Transverse colon (tissue), 4 donors: ENCODE data around the gene DCAF15. TPM values are rescaled to one million over a fixed set of nuclear protein-coding genes. Genes with fewer than 3 reads are reported as not detected.

ENCODE experiments used
- DNase-seq: peaks from one replicate; pipeline ENCODE4 v3.0.0-alpha.2; 2019
- H3K27ac ChIP-seq, 4 donors: fragments of 200-600 bp; sonication (generic); 2 replicates each; pipeline ENCODE4 v1.5.1; 2016 to 2018; ENCODE audit warnings: inconsistent platforms in 4 of 4
- H3K27me3 ChIP-seq: fragments of 200-600 bp; sonication (generic); 2 replicates; pipeline ENCODE4 v1.5.1; 2017; ENCODE audit warnings: inconsistent platforms
- H3K36me3 ChIP-seq, 4 donors: fragments of 200-600 bp; sonication (generic); 2 replicates each; pipeline ENCODE4 v1.5.1; 2017 to 2019; ENCODE audit warnings: inconsistent platforms in 4 of 4
- H3K4me1 ChIP-seq, 4 donors: fragments of 200-600 bp; sonication (generic); 2 replicates each; pipeline ENCODE4 v1.5.1; 2017 to 2020; ENCODE audit warnings: inconsistent platforms in 4 of 4
- H3K4me3 ChIP-seq, 4 donors: fragments of 200-600 bp; sonication (generic); 1 replicate in 1 of 4; 2 replicates in 3 of 4; pipeline versions ENCODE4 v1.5.1 to v1.6.1; 2017 to 2019; ENCODE audit warnings: inconsistent platforms in 4 of 4
- H3K9me3 ChIP-seq, 2 donors: fragments of 200-600 bp; sonication (generic); 2 replicates each; pipeline ENCODE4 v1.5.1; 2017 to 2019; ENCODE audit warnings: inconsistent platforms in 2 of 2
- CTCF ChIP-seq, 5 experiments: fragments of 200-600 bp in 3 of 5; fragments of 450-650 bp in 2 of 5; sonication (generic) in 3 of 5; IDR thresholded peaks; 1 replicate in 2 of 5; 2 replicates in 3 of 5; pipeline ENCODE4 v1.5.1; 2016 to 2017; ENCODE audit warnings: antibody characterized with exemption in 5 of 5, inconsistent platforms in 3 of 5, mild to moderate bottlenecking in 2 of 5, moderate library complexity in 1 of 5
- EP300 ChIP-seq: sonication (generic); formaldehyde crosslinking; IDR thresholded peaks from one replicate; pipeline ENCODE4 v1.6.1; 2017; ENCODE audit warnings: antibody characterized with exemption, low read depth
- POLR2A ChIP-seq: fragments of 450-650 bp; IDR thresholded peaks from one replicate; pipeline ENCODE4 v1.6.1; 2016; ENCODE audit warnings: antibody characterized with exemption, mild to moderate bottlenecking, moderate library complexity
- POLR2AphosphoS5 ChIP-seq, 3 donors: sonication (generic); formaldehyde crosslinking; IDR thresholded peaks; one replicate each; pipeline ENCODE4 v1.6.1; 2016; ENCODE audit warnings: antibody characterized with exemption in 3 of 3
- WGBS, 2 donors: methylation state at CpG; one replicate each; pipeline ENCODE4 v1.1.5; 2018; ENCODE audit warnings: low coverage in 1 of 2; 5-methylcytosine and 5-hydroxymethylcytosine counted together
- in situ Hi-C, 4 donors: fragments of 200-750 bp; cut with MboI; loops; one replicate each; pipeline versions ENCODE4 v1.15.0 to v1.15.1; 2017; ENCODE audit warnings: low sequenced_read_pairs in 3 of 4, low pct_ligation_motif_present in 1 of 4, low pct_unique_long_range_greater_than_20kb in 1 of 4
- intact Hi-C: fragments of 100-400 bp; cut with DNase I; formaldehyde crosslinking; loops from one replicate; pipeline ENCODE4 v1.15.1; 2023; ENCODE audit warnings: low total_unique reads
- total RNA-seq, 4 donors: library from RNA; depleted of rRNA; stranded (reverse); fragments of >200 nt; gene quantifications; one replicate each; pipeline ENCODE4 v1.1.0, GENCODE V29; 2016

DCAF15 gene
- total RNA-seq, 4 donors from 2014 or later, result 26.2 to 61.7 (median 35.8) TPM

- 3% methylated on average over 7 of the region's 13 CpGs; no CpG with 5 or more reads in 1 of the 2 donors for WGBS, 2 donors
- peak overlapping the region; percentile 67 to 93 (median 81) for H3K4me3 ChIP-seq
- peak; percentile 82 for DNase-seq
- peak overlapping the region; percentile 87 to 96 (median 92) for H3K27ac ChIP-seq
- H3K4me1 ChIP-seq, result peaks cover 6 to 41% (median 31%) of the 10 kb centered on the region in 4 donors
- peak in 1 of 3 donors; percentile 3 for TF ChIP-seq POLR2AphosphoS5 (IDR thresholded peaks at IDR 0.05)
- no peak for TF ChIP-seq POLR2A
- TF ChIP-seq EP300, result no peak
- TF ChIP-seq CTCF (IDR thresholded peaks at IDR 0.05), result no peak
- H3K27me3 ChIP-seq, result no peaks in the 10 kb centered on the region
- intact Hi-C loops, result no loop called here
- no peaks in the 10 kb centered on the region for H3K9me3 ChIP-seq
- H3K36me3 ChIP-seq, result peaks cover 0 to 5% (median 3%) of the 10 kb centered on the region in 4 donors
- in situ Hi-C loops, result no loop called here
Observed at GRCh38 chr19:13906521-13906904, 45.8 kb upstream of the DCAF15 start.

GRCh38 chr19:13906910-13907309 lies 45.4 kb upstream of the DCAF15 start:
- H3K4me3 ChIP-seq, result peak overlapping the region; percentile 67 to 93 (median 81)
- no peaks in the 10 kb centered on the region for H3K9me3 ChIP-seq
- WGBS, 2 donors, result 79% methylated on average over 5 of the region's 5 CpGs; no CpG with 5 or more reads in 1 of the 2 donors
- intact Hi-C loops (no loop called here), in situ Hi-C loops (no loop called here)
- no peaks in the 10 kb centered on the region for H3K27me3 ChIP-seq
- TF ChIP-seq EP300, result no peak
- TF ChIP-seq POLR2A, result no peak
- TF ChIP-seq CTCF (IDR thresholded peaks at IDR 0.05), result no peak
- TF ChIP-seq POLR2AphosphoS5 (IDR thresholded peaks at IDR 0.05), result no peak
- peak overlapping the region; percentile 87 to 96 (median 92) for H3K27ac ChIP-seq
- H3K4me1 ChIP-seq, result peaks cover 6 to 41% (median 31%) of the 10 kb centered on the region in 4 donors
- peaks cover 0 to 8% (median 3%) of the 10 kb centered on the region in 4 donors for H3K36me3 ChIP-seq
- DNase-seq, result no peak

GRCh38 chr19:13908674-13909073 lies 43.6 kb upstream of the DCAF15 start:
- DNase-seq, result no peak
- WGBS, 2 donors, result 78 to 88% methylated on average over 8 of the region's 8 CpGs
- peak overlapping the region; percentile 46 to 93 (median 66) for H3K27ac ChIP-seq
- no peak for TF ChIP-seq EP300
- TF ChIP-seq POLR2A, result no peak
- no peak for TF ChIP-seq POLR2AphosphoS5 (IDR thresholded peaks at IDR 0.05)
- H3K9me3 ChIP-seq, result no peaks in the 10 kb centered on the region
- in situ Hi-C loops, result no loop called here
- intact Hi-C loops, result no loop called here
- H3K36me3 ChIP-seq, result peaks cover 0 to 24% (median 11%) of the 10 kb centered on the region in 4 donors
- peaks cover 6 to 41% (median 31%) of the 10 kb centered on the region in 4 donors for H3K4me1 ChIP-seq
- no peak overlapping the region for H3K4me3 ChIP-seq
- H3K27me3 ChIP-seq, result no peaks in the 10 kb centered on the region

- H3K27me3 ChIP-seq, result no peaks in the 10 kb centered on the region
- DNase-seq, result peak; percentile 76
- H3K36me3 ChIP-seq, result peaks cover 0 to 28% (median 12%) of the 10 kb centered on the region in 4 donors
- intact Hi-C loops (no loop called here), in situ Hi-C loops (no loop called here)
- peaks cover 6 to 41% (median 31%) of the 10 kb centered on the region in 4 donors for H3K4me1 ChIP-seq
- WGBS, 2 donors, result 55% methylated on average over 2 of the region's 2 CpGs; no CpG with 5 or more reads in 1 of the 2 donors
- no peak for TF ChIP-seq POLR2A
- TF ChIP-seq CTCF (IDR thresholded peaks at IDR 0.05), result no peak
- peak in 2 of 3 donors; percentile 10 to 23 for TF ChIP-seq POLR2AphosphoS5 (IDR thresholded peaks at IDR 0.05)
- TF ChIP-seq EP300, result no peak
- H3K4me3 ChIP-seq, result no peak overlapping the region
- H3K27ac ChIP-seq, result peak overlapping the region; percentile 46 to 93 (median 66)
- no peaks in the 10 kb centered on the region for H3K9me3 ChIP-seq
Observed at GRCh38 chr19:13909430-13909829, 42.9 kb upstream of the DCAF15 start.
